AML-193 (cell line): ENCODE measurements around the gene SLC29A2.
A peak's percentile ranks its signal among the peaks of the same experiment; 100 is the strongest.

Experiments used
- DNase-seq, 2 experiments: peaks; one replicate each; lab custom pipeline; 2025; lab: John Stamatoyannopoulos, UW

The SLC29A2 gene

GRCh38 chr11:66347425-66348276 lies 23.9 kb downstream of the SLC29A2 start, which contains the start of gene B4GAT1:
Gene B4GAT1 (minus strand): TSS chr11:66347629. CDS start chr11:66347545, 84 bp downstream.
- DNase-seq: peak; percentile 61 to 70

- DNase-seq: no peak
Observed at GRCh38 chr11:66346476-66347424, 24.8 kb downstream of the SLC29A2 start.

- peak in 1 of 2 experiments; percentile 43 for DNase-seq
Observed at GRCh38 chr11:66345316-66345649, 26.3 kb downstream of the SLC29A2 start.

- DNase-seq: peak; percentile 81 to 92
Observed at GRCh38 chr11:66344550-66345315, 26.8 kb downstream of the SLC29A2 start, which contains the start of gene BRMS1. Gene BRMS1 (minus strand): TSS chr11:66345104. CDS start chr11:66342234, 2,870 bp downstream.

- DNase-seq: no peak
Observed at GRCh38 chr11:66343176-66343575, 28.4 kb downstream of the SLC29A2 start.

- no peak for DNase-seq
Observed at GRCh38 chr11:66341502-66342126, 29.9 kb downstream of the SLC29A2 start.

- no peak for DNase-seq
Observed at GRCh38 chr11:66340596-66341501, 30.7 kb downstream of the SLC29A2 start.

- DNase-seq: no peak
Observed at GRCh38 chr11:66339686-66340483, 31.7 kb downstream of the SLC29A2 start.

GRCh38 chr11:66339162-66339675 lies 32.3 kb downstream of the SLC29A2 start:
- no peak for DNase-seq

- no peak for DNase-seq
Observed at GRCh38 chr11:66338276-66339161, 33.0 kb downstream of the SLC29A2 start.

- DNase-seq: no peak
Observed at GRCh38 chr11:66337103-66337899, 34.3 kb downstream of the SLC29A2 start.

GRCh38 chr11:66336234-66337102 lies 35.1 kb downstream of the SLC29A2 start, which contains the start of gene RIN1:
Gene RIN1 (minus strand): TSS chr11:66336434. CDS start chr11:66336402, 32 bp downstream.
- DNase-seq: peak; percentile 33 to 58

- no peak for DNase-seq
Observed at GRCh38 chr11:66335531-66336233, 35.9 kb downstream of the SLC29A2 start.

- no peak for DNase-seq
Observed at GRCh38 chr11:66334605-66335442, 36.7 kb downstream of the SLC29A2 start.
